Astrocyte (in vitro differentiated cells and primary cell): Measurements from ENCODE around the gene TRPM2.

Source experiments
- CTCF ChIP-seq: IDR thresholded peaks from 2 replicates; pipeline ENCODE4 v1.5.1; 2011; ENCODE audit warnings: low read depth, mild to moderate bottlenecking, inconsistent platforms, low read length, moderate library complexity; ENCODE audit not compliant: insufficient read depth
- EZH2 ChIP-seq: IDR thresholded peaks from 2 replicates; pipeline ENCODE4 v1.6.1; 2012; ENCODE audit warnings: mild to moderate bottlenecking, low read length, inconsistent platforms; ENCODE audit not compliant: insufficient read depth

- TF ChIP-seq CTCF (no peak), EZH2 (no peak)
Measured at GRCh38 chr21:44462086-44462833, 108.8 kb downstream of the TRPM2 start.
